Liver (tissue), 9 donors: Measurements from ENCODE around the gene TEX51. TPM values are rescaled to one million over a fixed set of nuclear protein-coding genes. Genes with fewer than 3 reads are reported as not detected.

Experiments used
- DNase-seq: peaks from one replicate; pipeline ENCODE4 v3.0.0-alpha.2; 2017; ENCODE audit warnings: low spot score
- H3K27ac ChIP-seq, 2 donors: one replicate each; pipeline ENCODE4 v1.7.0; 2013; ENCODE audit warnings: inconsistent platforms in 2 of 2, low read length in 2 of 2, control low read depth in 1 of 2, low read depth in 1 of 2, mild to moderate bottlenecking in 1 of 2
- H3K27me3 ChIP-seq, 4 donors: one replicate each; pipeline versions ENCODE4 v1.6.1 to v1.7.0; 2013; ENCODE audit warnings: low read length in 3 of 4, inconsistent platforms in 1 of 4, mild to moderate bottlenecking in 1 of 4, moderate library complexity in 1 of 4; ENCODE audit not compliant: control insufficient read depth in 4 of 4, insufficient read depth in 4 of 4
- H3K36me3 ChIP-seq, 4 donors: one replicate each; pipeline versions ENCODE4 v1.6.1 to v1.7.0; 2013; ENCODE audit warnings: low read length in 3 of 4, mild to moderate bottlenecking in 3 of 4, low read depth in 1 of 4, moderate library complexity in 1 of 4; ENCODE audit not compliant: control insufficient read depth in 4 of 4, insufficient read depth in 3 of 4
- H3K4me1 ChIP-seq, 4 donors: one replicate each; pipeline versions ENCODE4 v1.6.1 to v1.7.0; 2013; ENCODE audit warnings: low read length in 3 of 4, mild to moderate bottlenecking in 3 of 4, moderate library complexity in 1 of 4; ENCODE audit not compliant: control insufficient read depth in 4 of 4, insufficient read depth in 4 of 4
- H3K4me3 ChIP-seq, 3 donors: one replicate each; pipeline versions ENCODE4 v1.6.1 to v1.7.0; 2013; ENCODE audit warnings: low read length in 3 of 3, control low read depth in 1 of 3, low read depth in 1 of 3, mild to moderate bottlenecking in 1 of 3
- H3K9ac ChIP-seq, 2 donors: one replicate each; pipeline ENCODE4 v1.7.0; 2013; ENCODE audit warnings: low read length in 2 of 2, mild to moderate bottlenecking in 2 of 2, moderate library complexity in 2 of 2, control low read depth in 1 of 2, low read depth in 1 of 2
- H3K9me3 ChIP-seq, 4 donors: one replicate each; pipeline versions ENCODE4 v1.6.1 to v1.7.0; 2013; ENCODE audit warnings: low read length in 3 of 4; ENCODE audit not compliant: control insufficient read depth in 4 of 4
- CTCF ChIP-seq: fragments of 150-350 bp; IDR thresholded peaks from 2 replicates; pipeline ENCODE4 v1.5.1; 2017; ENCODE audit warnings: improper control_type of control experiment, low read depth, low read length; ENCODE audit not compliant: missing input control
- FOXA1 ChIP-seq: IDR thresholded peaks from 2 replicates; pipeline ENCODE4 v1.6.1; 2016; ENCODE audit warnings: antibody characterized with exemption
- FOXA2 ChIP-seq: IDR thresholded peaks from 2 replicates; pipeline ENCODE4 v1.6.1; 2016; ENCODE audit warnings: antibody characterized with exemption
- HNF4G ChIP-seq: IDR thresholded peaks from 2 replicates; pipeline ENCODE4 v1.6.1; 2016; ENCODE audit warnings: antibody characterized with exemption
- REST ChIP-seq: IDR thresholded peaks from 2 replicates; pipeline ENCODE4 v1.6.1; 2016; ENCODE audit warnings: antibody characterized with exemption, mild to moderate bottlenecking
- TAF1 ChIP-seq: conservative IDR thresholded peaks from 2 replicates; pipeline ENCODE4 v1.6.1; 2016; ENCODE audit warnings: antibody characterized with exemption, mild to moderate bottlenecking
- YY1 ChIP-seq: IDR thresholded peaks from 2 replicates; pipeline ENCODE4 v1.6.1; 2016; ENCODE audit warnings: antibody characterized with exemption, mild to moderate bottlenecking
- ZBTB33 ChIP-seq: IDR thresholded peaks from 2 replicates; pipeline ENCODE4 v1.6.1; 2016; ENCODE audit warnings: antibody characterized with exemption
- WGBS: extraction: QIAGEN DNeasy Blood & Tissue Kit; methylation state at CpG from one replicate; pipeline ENCODE4 v1.1.7; 2013; 5-methylcytosine and 5-hydroxymethylcytosine counted together
- polyA plus RNA-seq, 2 donors: library from polyadenylated mRNA; stranded (reverse) in 1 of 2; unstranded in 1 of 2; fragments of 200-250 nt in 1 of 2; fragments of >200 nt in 1 of 2; fragmentation: Nextera tagmentation in 1 of 2; extraction: Ambion mirVana in 1 of 2; gene quantifications; one replicate each; pipeline versions ENCODE4 v1.2.1 to v1.2.3, GENCODE V29; 2013 to 2015
- total RNA-seq, 2 donors: library from RNA; depleted of rRNA; stranded (reverse); fragments of >200 nt; gene quantifications; one replicate each; pipeline ENCODE4 v1.2.3, GENCODE V29; 2014
- donor health status: healthy.
- donor health status: healthy.
- donor health status: healthy.
- donor health status: healthy.
- donor health status: healthy.

The TEX51 gene
- total and polyA plus RNA-seq, 4 donors = not detected

GRCh38 chr2:126908721-126909177 lies 10.1 kb downstream of the TEX51 start:
- TF ChIP-seq HNF4G (no peak), REST (no peak)
- Histone ChIP-seq H3K9ac (no peak overlapping the region), H3K4me3 (no peak overlapping the region), H3K27me3 (peaks cover 0 to 4% (median 0%) of the 10 kb centered on the region in 4 donors), H3K4me1 (no peaks in the 10 kb centered on the region), H3K9me3 (peaks cover 0 to 4% (median 0%) of the 10 kb centered on the region in 4 donors), H3K27ac (no peak overlapping the region), H3K36me3 (no peaks in the 10 kb centered on the region)
- WGBS = 65% methylated on average over 10 of the region's 10 CpGs
- no peak for DNase-seq

- H3K4me1 ChIP-seq = no peaks in the 10 kb centered on the region
These were observed 10.7 kb downstream of the TEX51 start for GRCh38 chr2:126909366-126909765.

More at GRCh38 chr2:126909366-126909765, 10.7 kb downstream of the TEX51 start:
- TF ChIP-seq FOXA2 (no peak), ZBTB33 (no peak), YY1 (no peak), CTCF (no peak), FOXA1 (no peak), HNF4G (no peak), TAF1 (no peak)
- H3K36me3 ChIP-seq = no peaks in the 10 kb centered on the region
- H3K9ac ChIP-seq = no peak overlapping the region
- peaks cover 0 to 4% (median 0%) of the 10 kb centered on the region in 4 donors for H3K27me3 ChIP-seq
- no peak for DNase-seq
- no peak overlapping the region for H3K4me3 ChIP-seq
- WGBS = 84% methylated on average over 6 of the region's 6 CpGs
- H3K27ac ChIP-seq = no peak overlapping the region
- H3K9me3 ChIP-seq = no peaks in the 10 kb centered on the region
